HT-29 (cell line): ENCODE data around the gene CFAP99. TPM values are rescaled to one million over a fixed set of nuclear protein-coding genes. Genes with fewer than 3 reads are reported as not detected.
A peak's percentile ranks its signal among the peaks of the same experiment; 100 is the strongest.
"Not testable (repeated sequence)": the region's sequence is repeated elsewhere in the genome, so short reads cannot be mapped to it uniquely, and the experiment has no call there.

ENCODE experiments used
- DNase-seq: peaks from one replicate; pipeline ENCODE4 v3.0.0-alpha.2; 2015; ENCODE audit warnings: low spot score
- total RNA-seq: library from RNA; depleted of rRNA; stranded (reverse); fragments of >200 nt; shearing (Covaris generic); gene quantifications from 2 replicates; pipeline ENCODE4 v1.2.3, GENCODE V29; 2014; rRNA removed

The CFAP99 gene
- total RNA-seq, result not detected in 2 replicates

DNA sequence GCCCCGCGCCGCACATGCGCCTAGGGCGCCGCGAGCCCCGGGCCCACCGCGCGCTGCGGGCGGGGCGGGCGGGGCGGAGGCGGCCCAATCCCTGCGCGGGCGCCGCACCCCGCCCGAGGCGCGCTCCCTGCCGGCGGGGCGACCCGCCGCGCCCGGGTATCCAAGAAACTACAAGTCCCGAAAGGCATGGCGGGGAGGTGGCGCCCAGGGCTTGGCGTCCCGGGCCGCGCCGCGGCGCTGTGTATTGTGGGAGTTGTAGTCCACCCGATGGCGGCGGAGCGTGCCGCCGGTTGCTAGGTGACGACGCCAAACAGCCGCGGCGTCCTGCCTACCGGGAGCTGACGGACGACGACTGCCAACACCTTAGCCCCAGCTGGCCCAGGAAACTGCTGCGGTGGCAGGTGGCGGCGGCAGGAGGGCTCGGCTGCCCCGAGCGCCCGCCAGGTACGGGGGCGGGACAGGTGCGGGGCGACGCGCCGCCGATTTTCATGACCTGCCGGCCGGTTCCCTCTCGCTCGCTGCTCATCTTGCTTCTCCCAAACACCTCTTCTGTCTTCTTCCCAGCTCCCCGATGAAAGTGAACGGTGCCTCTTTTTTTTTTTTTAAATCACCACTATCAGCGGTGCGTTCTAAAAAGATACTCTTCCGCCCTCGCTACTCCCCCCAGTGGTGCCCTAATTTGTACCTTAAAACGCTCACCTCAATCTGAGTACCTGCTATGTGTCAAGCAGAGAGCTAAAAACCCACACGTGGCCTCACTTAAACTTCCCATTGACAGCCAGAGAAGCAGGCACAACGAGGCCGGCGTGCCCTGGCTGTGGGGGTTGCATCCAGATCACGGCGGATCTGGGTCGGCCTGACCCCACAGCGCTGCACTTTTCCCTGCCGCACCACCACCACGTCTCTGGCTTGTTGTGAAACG is at the start of gene CFAP99:
Gene CFAP99 (plus strand): TSS at position 306 of the 922 bp plus-strand sequence.
- peak; percentile 97 for DNase-seq

GRCh38 chr4:2370597-2371320 is 48.0 kb upstream of the CFAP99 start:
- DNase-seq, result no peak

- no peak for DNase-seq
Measured at GRCh38 chr4:2371765-2372487, 46.8 kb upstream of the CFAP99 start.

DNA sequence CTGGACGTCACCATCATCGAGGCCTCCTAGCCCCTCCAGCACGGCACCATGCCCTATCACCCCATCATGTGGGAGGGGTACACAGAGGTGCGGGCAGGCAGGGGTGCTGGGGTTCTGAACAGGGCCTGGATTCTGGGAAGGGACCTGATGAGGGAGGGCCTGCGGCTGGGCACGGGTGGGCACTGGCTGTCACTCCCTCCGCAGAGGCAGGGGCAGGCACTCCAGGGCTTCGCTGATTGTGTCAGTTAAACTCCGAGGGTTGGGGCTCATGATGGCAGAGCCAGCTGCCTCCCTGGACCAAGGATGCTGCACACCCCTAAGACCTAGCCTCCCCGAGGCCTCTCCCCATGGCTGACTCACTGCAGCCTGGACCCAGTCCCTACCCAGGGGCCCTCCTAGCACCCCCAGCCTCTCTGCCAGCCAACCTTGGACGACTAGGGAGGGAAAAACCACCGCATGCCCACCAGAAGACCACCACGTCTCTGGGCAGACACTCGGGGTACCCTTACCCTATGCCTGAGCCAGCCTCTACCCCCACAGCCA is 46.2 kb upstream of the CFAP99 start:
- DNase-seq, result no peak

DNA sequence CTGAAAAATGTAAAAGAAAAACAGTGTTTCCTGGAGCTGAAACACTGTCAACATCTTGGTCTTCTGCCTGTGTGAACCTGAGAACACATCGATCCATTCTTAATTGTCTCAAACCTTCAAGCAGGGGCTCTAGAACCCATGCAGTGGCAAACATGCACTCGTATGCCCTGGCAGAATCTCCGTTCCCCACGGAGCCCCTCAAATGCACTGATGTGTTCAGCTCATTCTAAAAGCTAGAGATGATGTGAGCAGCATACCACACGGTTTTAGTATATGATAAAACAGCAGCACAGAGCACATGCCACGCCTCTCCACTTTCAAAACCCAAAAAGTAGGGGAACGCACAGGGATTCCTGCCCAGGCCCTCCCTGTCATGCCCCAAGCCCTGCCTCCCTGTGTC is 45.2 kb upstream of the CFAP99 start:
- DNase-seq, result no peak

DNA sequence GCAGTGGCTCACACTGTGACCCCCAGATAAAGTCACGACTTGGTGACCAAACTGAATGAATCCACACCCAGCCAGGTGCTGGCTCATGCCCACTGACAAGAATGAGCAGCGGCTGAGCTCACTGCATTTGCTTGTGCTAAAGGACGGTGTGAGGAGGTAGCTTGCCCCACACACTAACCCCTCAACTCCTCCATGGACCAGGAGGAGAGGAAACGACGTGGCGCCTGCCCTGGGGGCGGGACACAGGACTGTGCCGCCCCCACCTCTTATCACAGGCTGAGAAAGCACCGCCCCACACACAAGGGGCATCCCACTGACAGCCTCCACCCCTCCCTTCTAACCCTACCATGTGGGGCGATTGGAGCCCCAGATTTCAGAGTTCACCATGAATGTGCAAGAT is 43.3 kb upstream of the CFAP99 start:
- DNase-seq, result no peak

GRCh38 chr4:2377241-2377640 is 41.5 kb upstream of the CFAP99 start:
- DNase-seq, result no peak

DNA sequence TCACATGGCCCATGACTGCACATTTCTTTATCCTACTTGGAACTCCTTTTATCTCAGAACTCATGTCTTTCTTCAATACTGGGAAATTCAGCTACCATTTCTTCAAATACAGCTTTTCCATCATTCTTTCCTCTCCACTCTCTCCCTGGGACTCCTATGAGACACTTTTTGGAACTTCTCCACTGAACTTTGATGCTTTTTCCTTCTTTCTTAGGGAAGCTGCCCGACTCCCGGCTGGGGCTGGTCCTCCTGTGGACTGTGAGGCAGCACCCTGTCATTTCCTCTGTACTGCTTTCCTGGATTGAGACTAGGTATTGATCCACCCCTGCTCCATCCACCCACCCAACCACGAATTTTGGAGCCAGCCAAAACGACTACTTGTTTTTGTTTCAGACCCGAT is 40.4 kb upstream of the CFAP99 start:
- DNase-seq, result no peak

DNA sequence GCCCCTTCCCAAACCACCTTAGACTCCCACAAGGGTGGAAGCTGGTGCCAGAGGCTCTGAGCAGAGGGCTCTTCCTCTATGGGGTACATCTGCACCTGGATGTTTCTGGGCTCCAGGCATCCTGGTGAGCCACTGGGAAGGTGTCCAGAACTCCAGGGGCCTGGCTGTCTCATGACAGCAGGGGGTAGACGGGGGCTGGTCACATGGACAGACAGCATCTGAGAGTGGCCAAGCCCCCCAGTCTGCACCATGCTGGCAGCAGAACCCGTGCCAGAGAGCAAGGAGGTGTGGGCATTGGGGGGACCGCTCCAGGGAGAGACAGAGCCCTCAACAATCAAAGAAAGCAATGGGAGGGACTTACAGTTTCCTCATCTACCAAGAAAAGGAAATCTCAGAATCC is 39.9 kb upstream of the CFAP99 start:
- no peak for DNase-seq

GRCh38 chr4:2380589-2380988 is 38.2 kb upstream of the CFAP99 start:
- not testable (repeated sequence) for DNase-seq

- DNase-seq, result not testable (repeated sequence)
Measured at GRCh38 chr4:2382769-2383202, 36.0 kb upstream of the CFAP99 start.

GRCh38 chr4:2383220-2383631 is 35.5 kb upstream of the CFAP99 start:
- DNase-seq, result not testable (repeated sequence)

DNA sequence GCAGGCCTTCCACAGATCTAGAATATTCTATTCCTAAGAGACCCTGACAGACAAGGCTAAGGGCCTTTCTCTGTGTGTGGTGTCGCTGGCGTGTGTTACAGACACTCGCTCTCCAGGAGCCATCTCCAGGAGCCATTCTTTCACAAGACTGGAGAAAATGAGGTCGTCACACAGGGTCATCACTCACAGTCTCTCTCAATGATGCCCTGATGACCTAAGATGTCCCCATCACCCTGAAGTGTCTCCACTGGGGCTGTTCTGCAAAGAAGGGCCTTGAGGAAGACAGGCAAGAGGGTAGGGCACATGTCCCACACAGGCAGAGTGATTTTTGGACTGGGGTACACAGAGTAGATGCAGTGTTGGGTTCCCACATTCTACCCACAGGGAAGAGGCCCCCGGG is 35.0 kb upstream of the CFAP99 start:
- DNase-seq, result no peak

GRCh38 chr4:2384245-2384644 is 34.5 kb upstream of the CFAP99 start:
- DNase-seq, result no peak

DNA sequence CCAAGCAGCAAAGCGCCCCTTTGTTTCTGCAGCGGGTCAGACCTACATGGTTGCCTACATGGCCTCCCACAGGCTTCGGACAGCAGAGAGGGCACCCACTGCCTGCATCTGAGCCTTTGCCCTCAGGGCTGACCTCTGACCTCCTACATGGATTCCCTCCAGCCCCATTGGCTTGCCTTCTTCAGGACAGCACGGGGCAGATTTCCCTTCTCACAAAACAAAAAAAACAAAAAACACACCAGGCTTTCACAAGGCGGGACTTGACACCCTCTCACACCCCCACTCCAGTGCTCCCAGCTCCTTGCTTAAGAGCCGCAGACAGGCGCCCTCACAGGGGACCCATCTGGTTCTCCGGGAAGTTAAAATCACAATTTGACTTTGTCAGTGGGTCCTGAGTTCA is 33.2 kb upstream of the CFAP99 start:
- DNase-seq, result no peak

- no peak for DNase-seq
Measured at GRCh38 chr4:2386717-2387116, 32.0 kb upstream of the CFAP99 start.

DNA sequence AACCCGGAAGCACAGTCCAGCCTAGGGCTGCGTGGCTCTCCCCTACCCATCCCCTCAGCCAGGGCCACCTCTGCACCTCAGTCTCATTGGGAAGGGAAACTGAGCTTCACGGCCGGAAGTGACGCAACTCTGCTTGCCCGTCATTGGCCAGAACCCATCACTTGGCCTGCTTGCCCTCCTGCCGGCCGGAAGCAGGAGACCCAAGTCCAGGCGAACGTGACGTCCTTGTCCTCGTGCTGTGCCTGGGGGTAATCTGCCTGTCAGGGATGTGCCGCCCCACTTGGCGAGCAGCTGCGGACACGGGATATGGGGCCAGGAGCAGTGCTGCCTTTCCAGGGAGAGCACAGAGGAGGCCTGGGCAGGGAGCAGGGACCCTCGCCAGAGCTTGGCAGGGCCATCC is 31.5 kb upstream of the CFAP99 start:
- no peak for DNase-seq

GRCh38 chr4:2387829-2388228 is 30.9 kb upstream of the CFAP99 start:
- no peak for DNase-seq

DNA sequence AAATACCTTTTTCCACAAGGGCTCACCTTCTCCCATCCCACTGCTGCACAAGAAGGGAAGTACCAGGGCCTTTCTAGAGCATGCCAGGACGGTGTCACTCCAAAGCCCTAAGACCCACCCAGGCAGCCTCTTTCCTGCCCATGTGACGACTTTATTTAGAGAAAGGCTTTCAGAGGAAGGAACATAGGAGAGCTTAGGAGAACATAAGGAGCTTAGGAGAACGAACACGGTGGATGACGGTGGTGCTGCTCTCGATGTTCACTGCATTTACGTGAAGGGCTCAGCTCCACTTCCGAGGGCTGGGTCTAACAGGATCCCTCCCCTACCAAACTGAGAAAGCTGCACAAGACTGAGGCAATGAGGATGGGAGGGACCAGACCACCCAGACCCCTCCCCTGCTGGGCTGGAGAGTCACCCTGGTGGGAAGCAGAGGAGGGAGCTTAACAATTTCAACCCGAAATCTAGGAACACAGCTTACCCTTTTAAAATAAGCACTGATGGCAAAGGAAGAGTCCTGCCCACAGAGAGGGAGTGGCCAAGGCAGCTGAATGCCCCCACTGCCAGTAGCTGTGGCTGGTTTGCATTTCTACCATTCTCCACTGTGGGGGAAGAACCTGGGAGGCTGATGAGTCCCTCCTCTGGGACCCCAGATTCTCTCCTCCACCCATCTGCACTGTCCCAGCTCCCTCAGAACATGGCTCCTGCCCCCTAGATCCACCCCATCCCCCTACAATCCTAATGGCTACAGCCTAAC is 30.1 kb upstream of the CFAP99 start:
- DNase-seq, result no peak

GRCh38 chr4:2389691-2390090 is 29.1 kb upstream of the CFAP99 start:
- no peak for DNase-seq

DNA sequence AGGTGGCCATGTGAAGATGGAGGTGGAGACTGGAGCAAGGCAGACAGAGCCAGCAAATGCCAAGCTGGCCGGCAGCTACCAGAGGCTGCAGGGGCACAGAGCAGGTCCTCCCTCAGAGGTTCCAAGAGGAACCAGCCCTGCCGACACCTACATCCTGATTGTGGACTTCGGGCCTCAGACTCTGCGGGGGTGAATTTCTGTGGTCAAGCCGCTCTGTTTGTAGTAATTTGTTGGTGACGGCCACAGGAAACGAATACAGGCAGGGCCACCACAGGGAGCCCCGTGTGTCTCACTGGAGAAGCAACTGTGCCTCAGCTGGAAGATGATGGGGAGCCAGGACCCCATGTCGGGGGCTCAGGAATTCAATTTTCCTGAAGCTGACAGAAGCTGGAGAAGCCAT is 28.6 kb upstream of the CFAP99 start:
- no peak for DNase-seq
